Right atrium auricular region (tissue), 2 donors: ENCODE results near the gene PRKAG1. TPM values are rescaled to one million over a fixed set of nuclear protein-coding genes. Genes with fewer than 3 reads are reported as not detected.

Experiments
- DNase-seq: peaks from one replicate; pipeline ENCODE4 v3.0.0-alpha.2; 2019; ENCODE audit warnings: low spot score
- H3K27ac ChIP-seq, 2 donors: fragments of 200-600 bp; sonication (generic); 1 replicate in 1 of 2; 2 replicates in 1 of 2; pipeline ENCODE4 v1.5.1; 2016 to 2019
- H3K27me3 ChIP-seq, 2 donors: fragments of 200-600 bp; sonication (generic); one replicate each; pipeline versions ENCODE4 v1.5.1 to v1.6.0; 2017 to 2019
- H3K36me3 ChIP-seq: fragments of 200-600 bp; sonication (generic); one replicate; pipeline ENCODE4 v1.5.1; 2016
- H3K4me1 ChIP-seq, 2 donors: fragments of 200-600 bp; sonication (generic); one replicate each; pipeline versions ENCODE4 v1.5.1 to v1.6.0; 2017 to 2019
- H3K4me3 ChIP-seq, 2 donors: fragments of 200-600 bp; sonication (generic); 1 replicate in 1 of 2; 2 replicates in 1 of 2; pipeline ENCODE4 v1.5.1; 2017 to 2019; ENCODE audit warnings: mild to moderate bottlenecking in 1 of 2, moderate library complexity in 1 of 2
- H3K9me3 ChIP-seq, 2 donors: fragments of 200-600 bp; sonication (generic); one replicate each; pipeline ENCODE4 v1.5.1; 2019
- total RNA-seq, 2 donors: library from RNA; depleted of rRNA; stranded (reverse); fragments of >200 nt; gene quantifications; one replicate each; pipeline ENCODE4 v1.1.0, GENCODE V29; 2016
- TF ChIP-seq, protein P1 (sequence below), 2 donors: fragments of 200-600 bp; sonication (generic); IDR thresholded peaks; one replicate each; pipeline ENCODE4 v1.5.1; 2019; ENCODE audit warnings: antibody characterized with exemption in 2 of 2

PRKAG1 gene
- total RNA-seq, 2 donors from 2014 or later: 68.5 to 74.8 TPM

DNA sequence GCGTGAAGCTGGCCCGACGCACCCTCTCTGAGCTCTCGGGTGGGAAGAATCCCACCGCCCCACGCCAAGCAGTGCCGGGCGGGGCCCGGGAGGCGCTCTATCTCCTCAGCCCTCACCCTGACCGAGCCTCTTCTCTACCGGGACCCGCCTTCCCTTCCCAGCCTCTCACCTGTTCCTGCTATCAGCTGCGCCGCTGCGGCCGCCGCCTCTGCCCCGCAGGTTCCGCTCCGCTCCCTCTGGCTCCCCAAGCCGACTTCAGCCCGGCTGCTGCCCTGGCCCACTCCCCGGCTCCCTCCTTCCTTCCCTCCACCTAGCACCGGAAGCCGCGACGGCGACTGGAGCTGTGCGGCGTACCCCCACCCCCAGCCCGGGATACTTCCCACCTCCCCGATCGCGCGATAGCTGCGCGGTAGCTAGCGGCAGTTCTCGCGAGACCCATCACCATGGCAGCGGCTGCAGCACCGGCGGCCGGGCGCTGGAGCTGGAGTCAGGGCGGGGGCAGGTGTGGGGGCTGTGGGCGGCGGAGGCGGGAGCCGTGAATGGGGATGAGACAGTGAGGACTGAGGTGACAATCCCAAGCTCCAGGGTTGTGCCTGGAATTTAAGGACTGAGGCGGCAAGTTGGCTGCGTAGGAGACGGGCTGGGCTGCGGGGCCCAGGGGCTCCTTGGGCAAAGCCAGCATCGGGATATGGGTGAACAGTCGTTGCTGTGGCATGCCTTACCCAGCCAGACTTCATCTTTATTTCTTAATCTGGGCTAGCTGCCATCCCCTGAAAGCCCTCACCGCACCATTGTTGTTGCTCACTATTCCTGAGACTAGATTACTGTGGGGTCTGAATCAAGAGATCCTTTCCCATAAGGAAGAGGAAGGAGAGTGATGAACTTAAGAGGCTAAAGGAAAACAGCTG lies 61.2 kb downstream of the PRKAG1 start, which contains the start of gene ARF3:
Gene ARF3 (minus strand): TSS at position 347 of the 908 bp plus-strand sequence. CDS start 16,392 bp downstream, outside the sequence.
- TF ChIP-seq, protein P1, sequence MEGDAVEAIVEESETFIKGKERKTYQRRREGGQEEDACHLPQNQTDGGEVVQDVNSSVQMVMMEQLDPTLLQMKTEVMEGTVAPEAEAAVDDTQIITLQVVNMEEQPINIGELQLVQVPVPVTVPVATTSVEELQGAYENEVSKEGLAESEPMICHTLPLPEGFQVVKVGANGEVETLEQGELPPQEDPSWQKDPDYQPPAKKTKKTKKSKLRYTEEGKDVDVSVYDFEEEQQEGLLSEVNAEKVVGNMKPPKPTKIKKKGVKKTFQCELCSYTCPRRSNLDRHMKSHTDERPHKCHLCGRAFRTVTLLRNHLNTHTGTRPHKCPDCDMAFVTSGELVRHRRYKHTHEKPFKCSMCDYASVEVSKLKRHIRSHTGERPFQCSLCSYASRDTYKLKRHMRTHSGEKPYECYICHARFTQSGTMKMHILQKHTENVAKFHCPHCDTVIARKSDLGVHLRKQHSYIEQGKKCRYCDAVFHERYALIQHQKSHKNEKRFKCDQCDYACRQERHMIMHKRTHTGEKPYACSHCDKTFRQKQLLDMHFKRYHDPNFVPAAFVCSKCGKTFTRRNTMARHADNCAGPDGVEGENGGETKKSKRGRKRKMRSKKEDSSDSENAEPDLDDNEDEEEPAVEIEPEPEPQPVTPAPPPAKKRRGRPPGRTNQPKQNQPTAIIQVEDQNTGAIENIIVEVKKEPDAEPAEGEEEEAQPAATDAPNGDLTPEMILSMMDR (IDR thresholded peaks at IDR 0.05): no peak
- H3K27me3 ChIP-seq: no peaks in the 10 kb centered on the region
- H3K36me3 ChIP-seq: peaks cover 7% of the 10 kb centered on the region
- no peaks in the 10 kb centered on the region for H3K9me3 ChIP-seq
- peak within 1 kb of the TSS; percentile 89 to 98 for H3K4me3 ChIP-seq
- H3K27ac ChIP-seq: peak within 1 kb of the TSS; percentile 80 to 86
- DNase-seq: peak; percentile 89
- peaks cover 0 to 30% of the 10 kb centered on the region in 2 donors for H3K4me1 ChIP-seq

DNA sequence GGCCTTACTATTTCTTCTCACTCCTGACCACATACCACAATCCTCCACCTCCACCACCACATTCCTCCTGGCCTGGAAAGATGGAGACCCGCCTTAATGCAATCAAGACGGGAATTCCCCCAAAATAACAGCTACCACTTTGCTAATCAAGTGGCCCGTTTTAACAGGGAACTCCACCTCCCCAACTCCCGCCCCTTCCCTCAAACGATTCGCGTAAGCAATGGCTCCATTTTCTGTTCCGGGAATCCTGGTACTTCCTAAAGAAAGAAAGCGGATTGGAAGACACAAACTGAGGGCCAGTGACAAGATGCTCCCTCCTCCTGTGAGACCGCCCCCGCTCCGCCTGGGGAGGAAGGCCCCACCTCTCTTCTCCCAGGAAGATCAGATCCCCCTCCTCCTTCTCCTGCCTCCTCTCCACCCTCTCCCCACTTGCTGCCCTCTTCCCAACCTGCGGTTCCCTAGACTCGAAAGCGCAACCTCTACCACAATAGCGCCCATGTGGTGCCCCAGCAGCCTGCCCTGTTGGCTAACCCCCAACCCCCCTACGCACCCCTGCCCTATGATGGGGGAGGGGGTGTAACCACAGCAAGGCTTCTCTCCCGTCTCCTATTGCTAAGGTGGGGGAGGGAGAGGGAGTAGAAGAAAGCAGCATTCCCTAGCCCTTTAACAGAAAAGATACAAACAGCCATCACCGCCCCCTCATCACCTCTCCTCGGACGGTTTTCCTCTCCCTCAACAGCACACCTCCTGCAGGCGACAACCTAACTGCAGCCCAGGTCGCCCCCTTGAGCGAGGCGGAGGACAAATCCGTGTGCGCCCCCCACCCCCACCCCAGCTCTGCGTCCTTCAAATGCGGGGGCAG lies 62.1 kb downstream of the PRKAG1 start:
- H3K4me3 ChIP-seq: peak overlapping the region; percentile 89 to 98
- H3K9me3 ChIP-seq: no peaks in the 10 kb centered on the region
- no peaks in the 10 kb centered on the region for H3K27me3 ChIP-seq
- peaks cover 0 to 30% of the 10 kb centered on the region in 2 donors for H3K4me1 ChIP-seq
- H3K27ac ChIP-seq: peak overlapping the region; percentile 80 to 86
- peaks cover 7% of the 10 kb centered on the region for H3K36me3 ChIP-seq
- peak; percentile 91 for DNase-seq
- TF ChIP-seq, protein P1 (IDR thresholded peaks at IDR 0.05): no peak

DNA sequence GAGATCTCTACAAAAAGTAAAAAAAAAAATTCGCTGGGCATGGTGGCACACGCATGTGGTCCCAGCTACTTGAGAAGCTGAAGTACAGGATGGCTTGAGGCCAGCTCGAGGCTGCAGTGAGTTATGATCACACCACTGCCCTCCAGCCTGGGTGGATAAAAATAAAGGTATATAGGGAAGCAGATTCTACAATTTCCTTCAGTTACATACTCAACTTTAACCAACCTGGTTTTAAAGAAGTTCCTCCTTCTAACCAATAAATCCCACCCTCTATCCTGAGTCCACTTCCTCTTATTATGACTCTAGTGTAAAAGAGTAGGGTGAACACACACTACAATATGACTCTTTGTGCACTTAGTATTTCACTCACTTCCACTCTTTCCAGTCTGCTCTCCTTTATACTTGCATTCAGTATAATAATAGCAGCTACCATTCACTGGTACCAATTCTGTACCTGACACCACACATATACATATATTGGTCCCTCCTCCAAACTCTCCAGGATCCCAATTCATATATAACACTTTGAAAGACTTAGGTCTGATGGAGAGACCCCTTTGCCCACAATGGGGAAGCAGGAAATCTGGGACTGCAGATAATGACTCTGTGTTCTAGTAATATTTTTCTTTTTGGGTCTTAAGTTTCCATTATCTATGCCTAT lies 63.6 kb downstream of the PRKAG1 start:
- Histone ChIP-seq H3K9me3 (no peaks in the 10 kb centered on the region), H3K4me3 (no peak overlapping the region), H3K27me3 (no peaks in the 10 kb centered on the region), H3K27ac (no peak overlapping the region), H3K4me1 (peaks cover 0 to 30% of the 10 kb centered on the region in 2 donors), H3K36me3 (peaks cover 7% of the 10 kb centered on the region)
- no peak for DNase-seq
- TF ChIP-seq, protein P1 (IDR thresholded peaks at IDR 0.05): no peak

DNA sequence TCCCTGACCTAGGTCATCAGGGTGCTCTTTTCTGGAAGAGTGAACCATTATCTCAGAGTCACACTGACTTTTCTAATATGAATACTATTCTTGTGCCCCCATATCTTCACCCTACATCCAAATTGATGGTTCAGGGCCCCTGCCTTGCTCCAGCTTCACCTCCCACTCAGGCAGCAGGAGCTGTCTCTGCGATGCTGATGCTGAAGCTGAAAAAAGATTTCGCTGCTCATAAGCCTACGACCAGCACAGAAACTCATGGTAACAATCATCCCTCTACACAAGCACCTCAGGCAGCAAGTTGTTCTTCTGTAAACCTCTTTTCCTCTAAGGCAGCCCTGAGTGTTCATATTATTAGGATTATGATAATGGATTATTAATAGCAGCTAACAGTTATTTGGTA lies 64.5 kb downstream of the PRKAG1 start:
- Histone ChIP-seq H3K36me3 (peaks cover 7% of the 10 kb centered on the region), H3K4me3 (no peak overlapping the region), H3K4me1 (peaks cover 0 to 30% of the 10 kb centered on the region in 2 donors), H3K9me3 (no peaks in the 10 kb centered on the region), H3K27me3 (no peaks in the 10 kb centered on the region), H3K27ac (no peak overlapping the region)
- DNase-seq: no peak
- TF ChIP-seq, protein P1 (IDR thresholded peaks at IDR 0.05): no peak

DNA sequence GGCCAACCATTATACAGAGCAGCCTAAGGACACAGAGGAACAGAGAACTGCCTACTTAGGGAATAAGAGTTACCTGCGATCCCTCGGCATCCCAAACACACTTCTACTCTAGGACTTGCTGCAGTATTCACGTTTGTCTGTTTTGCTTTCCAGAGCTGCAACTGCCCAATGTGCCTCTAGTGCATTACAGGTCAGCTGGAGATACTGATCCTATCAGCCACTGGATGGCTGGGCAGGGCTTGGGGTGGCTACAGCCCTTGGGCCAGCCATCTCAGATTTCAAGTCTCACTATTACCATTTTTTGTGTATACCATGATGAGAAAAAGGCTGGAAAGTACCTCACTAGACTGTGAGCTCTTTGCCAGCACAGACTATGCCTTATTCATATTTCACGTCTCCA lies 65.9 kb downstream of the PRKAG1 start:
- H3K4me3 ChIP-seq: no peak overlapping the region
- TF ChIP-seq, protein P1 (IDR thresholded peaks at IDR 0.05): no peak
- H3K9me3 ChIP-seq: no peaks in the 10 kb centered on the region
- no peak overlapping the region for H3K27ac ChIP-seq
- peaks cover 0 to 26% of the 10 kb centered on the region in 2 donors for H3K4me1 ChIP-seq
- H3K27me3 ChIP-seq: no peaks in the 10 kb centered on the region
- no peak for DNase-seq
- peaks cover 7% of the 10 kb centered on the region for H3K36me3 ChIP-seq
